NCI-H1436 treated with DMSO at 0.1 percent for 48 hours (cell line): Measurements from ENCODE around the gene TUBA1B.

Source experiments
- DNase-seq: peaks from one replicate; lab custom pipeline; 2025; lab: John Stamatoyannopoulos, UW

TUBA1B gene

DNA sequence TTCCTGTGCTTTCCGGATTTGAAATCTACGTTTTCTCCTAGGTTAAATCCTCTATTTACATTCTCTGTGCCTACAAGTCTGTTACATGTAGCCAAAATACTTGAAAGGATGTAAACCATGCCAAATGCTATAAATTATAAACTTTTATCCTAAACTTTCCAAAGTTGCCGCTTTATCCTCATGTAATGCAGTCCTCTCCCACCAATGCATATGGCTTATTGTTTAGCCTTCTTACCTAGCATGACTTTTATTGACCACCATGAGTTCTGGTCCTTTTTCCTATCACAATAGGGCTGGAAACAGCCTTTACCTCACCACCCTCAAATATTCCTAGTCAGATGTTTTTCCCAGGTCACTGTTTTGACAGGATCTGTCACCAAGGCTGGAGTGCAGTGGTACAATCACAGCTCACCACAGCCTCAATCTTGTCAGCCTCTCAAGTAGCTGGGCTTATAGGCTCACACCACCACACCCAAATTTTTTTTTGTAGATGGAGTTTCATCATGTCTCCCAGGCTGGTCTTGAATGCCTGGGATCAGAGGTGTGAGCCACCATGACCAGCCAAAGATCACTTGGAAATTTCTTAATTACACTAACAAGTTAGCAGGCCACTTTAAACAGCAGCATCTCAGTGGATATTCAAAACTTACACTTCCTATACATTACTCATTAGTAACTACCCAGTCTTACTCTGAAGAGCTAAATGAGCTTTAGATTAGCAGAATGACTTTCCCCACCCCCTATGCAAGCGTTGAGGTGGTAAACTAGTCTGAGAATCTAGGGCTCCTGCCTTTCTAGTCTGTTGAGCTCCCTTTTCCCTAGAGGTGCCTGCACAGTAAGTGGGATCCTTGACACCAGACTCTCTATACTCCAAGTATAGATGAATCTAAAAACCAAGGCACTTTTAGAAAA, 4.1 kb downstream of the TUBA1B start:
- no peak for DNase-seq

DNA sequence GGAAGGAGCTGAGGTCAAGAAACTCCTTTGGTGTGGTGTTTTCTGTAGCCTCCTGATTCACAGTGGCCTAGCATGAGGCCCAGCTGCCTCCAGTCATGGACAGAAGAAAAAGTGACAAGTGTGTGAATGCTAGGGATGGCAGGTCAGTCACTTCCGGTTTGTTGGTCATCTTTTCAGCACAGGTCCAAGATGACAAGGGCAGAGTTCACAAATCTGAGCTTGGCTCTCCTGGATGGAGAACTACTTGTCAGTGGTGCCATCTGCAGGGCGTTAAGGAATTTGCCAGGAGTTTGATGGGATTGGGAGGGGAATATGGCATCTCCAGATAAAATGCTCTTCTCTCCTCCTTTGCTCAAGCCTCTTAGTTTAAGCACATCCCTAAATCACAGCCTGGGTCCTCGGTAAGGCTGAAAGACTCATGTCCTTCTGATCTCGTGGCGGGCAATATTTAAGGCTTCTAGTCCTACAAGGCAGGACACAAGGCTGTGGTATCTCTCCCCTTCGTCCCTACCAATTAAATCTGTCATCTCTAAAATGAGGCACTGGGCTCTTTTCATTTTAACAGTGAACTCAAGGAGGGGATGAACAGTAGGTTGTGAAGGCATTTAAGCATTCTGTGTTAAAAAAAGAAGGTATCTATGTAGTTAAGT, 10.0 kb downstream of the TUBA1B start:
- no peak for DNase-seq

DNA sequence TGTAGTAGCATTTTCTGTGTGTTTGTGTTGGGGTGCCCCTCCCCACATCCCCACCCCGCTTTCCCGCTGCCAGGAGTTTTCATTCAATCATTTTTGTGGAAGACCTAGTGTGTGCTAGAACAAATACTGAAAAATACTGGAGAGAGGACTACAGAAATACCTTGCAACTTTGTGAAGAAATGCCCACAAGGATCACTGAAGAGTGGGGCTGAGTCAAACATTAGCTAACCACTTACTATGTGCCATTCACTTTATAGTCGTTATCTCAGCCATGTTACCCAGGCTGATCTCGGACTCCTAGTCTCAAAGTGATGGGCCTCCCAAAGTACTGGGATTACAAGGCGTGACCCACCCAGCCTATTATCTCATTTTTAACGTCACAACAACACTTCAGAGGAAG, 20.0 kb downstream of the TUBA1B start:
- DNase-seq: no peak

DNA sequence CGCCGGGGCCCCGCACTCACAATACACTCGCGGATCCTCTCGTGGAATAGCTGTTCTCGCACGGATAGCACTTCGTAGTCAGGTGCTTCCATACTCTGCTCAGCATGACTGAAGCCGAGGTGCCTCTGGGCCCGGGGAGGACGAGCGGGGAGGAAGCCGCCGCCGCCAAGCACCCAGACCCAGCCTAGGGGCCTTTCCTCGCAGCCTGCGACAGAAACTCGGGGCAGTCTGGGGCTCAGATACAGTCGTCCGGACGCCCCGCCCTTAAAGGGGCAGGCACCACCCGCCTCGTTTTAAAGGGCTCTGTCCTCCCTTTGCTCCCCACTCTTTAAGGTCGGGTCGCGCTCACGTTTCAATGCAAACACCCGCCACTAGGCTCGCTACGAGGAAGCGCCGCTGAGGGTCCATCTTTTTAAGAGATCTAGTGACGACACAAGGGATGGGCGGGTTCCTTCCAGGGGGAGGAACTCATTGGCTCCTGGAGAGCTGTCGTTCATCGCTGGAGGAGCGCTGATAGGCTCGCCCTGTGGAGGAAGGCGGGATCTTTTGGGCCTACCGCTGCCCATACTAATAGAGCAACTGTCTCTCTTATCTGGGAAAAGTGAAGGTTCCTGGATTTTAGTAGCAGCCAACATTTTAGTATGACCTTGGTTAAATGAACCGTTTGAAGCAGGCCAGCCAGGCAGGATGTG, 20.6 kb downstream of the TUBA1B start, which contains the start of gene LMBR1L:
LMBR1L (minus strand) TSS at position 384 of the 692 bp plus-strand sequence; CDS start at position 92, 292 bp downstream.
- peak; percentile 94 for DNase-seq

DNA sequence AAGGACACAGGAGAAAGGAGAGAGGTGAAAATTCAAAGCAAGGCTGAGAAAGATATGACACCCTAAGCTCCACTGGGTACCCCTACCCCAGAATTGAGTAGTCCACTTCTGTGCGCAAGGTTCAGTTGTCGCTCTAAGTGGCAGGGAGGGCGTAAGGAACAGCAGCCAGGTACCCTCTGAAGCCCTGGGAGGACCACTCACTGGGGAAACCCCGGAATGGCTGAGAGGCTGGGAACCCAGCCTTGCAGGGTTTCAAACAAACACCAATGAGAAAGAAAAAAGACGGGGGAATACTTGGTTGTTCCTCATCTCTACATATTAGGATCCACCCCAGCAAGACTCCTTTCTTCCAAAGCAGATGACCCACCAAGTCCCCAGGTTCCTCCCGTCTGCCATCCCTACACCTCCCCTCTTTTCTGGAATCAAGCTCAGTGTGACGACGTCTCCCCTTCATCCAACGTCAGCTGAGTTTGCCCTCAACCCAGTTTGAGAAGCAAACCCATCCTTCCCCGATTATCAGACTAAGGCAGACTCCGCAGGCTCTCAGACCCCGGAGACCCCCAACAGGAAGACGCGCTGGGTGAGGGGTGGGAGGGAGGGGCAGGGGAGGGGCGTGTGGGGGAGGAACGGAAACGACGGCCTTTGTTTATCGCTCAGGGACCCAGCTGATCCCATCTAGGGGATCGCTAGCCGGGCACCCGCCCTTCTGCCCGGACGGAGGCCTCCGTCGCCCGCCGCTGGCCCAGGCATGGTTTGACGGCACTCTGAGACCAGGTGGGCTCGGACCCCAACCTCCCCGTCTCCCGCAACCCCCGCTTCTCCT, 21.3 kb downstream of the TUBA1B start:
- DNase-seq: no peak

DNA sequence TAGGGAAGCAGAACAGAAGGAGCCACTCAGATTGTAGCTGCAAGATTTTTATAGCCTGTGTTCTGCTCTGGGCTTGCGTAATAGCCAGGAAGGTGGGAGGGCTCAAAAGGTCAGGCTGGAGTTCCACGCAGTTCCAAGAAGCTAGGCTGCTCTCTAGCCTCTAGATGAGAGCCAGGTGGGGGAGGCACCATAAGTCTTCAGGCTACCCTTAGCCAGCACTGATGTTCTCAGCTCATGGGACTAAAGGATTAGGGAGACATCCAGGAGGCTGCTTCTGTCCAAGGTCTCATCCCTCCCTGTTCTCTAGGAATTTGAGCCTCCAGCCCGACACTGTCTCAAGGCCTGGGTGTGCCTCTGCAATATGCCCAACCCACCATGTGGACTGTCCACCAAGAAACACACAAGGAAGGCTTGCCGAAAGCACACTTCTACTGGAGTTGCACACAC, 22.2 kb downstream of the TUBA1B start:
- DNase-seq: no peak

DNA sequence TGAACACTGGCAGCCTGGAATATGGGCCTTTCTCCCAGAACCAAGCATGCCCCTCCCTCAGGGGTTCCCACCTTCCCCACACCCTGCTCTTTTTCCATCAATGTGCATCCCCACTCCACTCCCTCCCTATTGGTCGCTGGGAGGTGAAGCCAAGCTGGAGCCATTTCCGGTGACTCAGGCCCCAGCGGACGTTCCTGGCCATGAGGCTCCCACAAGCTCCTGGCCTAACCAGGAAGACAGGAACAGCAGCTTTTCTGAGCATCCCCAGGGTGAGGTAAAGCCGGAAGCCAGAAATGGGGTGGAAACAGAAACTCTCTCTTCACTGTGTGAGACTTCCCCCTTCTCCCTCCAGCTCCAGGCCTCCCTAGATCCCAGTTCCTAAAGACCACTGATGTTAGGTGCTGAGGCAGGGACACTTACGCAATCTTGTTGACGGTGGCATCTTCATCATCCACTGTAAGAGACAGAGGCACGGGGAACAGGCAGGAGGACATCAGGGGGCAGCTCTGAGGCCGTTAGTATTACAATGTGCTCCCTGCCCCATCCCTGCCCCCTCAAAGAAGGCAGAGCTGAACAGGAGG, 25.6 kb downstream of the TUBA1B start:
- no peak for DNase-seq

DNA sequence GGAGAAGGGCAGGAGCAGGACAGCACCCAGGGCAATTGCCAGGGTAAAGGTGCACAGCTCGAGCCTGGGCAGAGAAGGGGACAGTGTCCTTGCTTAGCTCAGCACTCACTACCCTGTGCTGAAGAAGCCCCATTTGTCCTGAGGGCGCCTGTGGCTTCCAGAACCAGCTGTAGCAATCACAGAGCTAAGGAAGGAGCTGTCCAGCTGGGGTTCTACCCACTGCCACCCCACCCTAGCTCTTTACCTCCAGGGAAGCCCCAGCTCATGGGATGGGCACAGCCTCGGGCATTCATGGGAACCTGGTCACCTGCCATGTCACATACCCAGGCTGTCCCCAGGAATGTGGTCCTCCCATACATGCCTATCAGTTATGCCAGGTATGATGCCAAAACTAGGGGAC, 26.4 kb downstream of the TUBA1B start:
- no peak for DNase-seq

DNA sequence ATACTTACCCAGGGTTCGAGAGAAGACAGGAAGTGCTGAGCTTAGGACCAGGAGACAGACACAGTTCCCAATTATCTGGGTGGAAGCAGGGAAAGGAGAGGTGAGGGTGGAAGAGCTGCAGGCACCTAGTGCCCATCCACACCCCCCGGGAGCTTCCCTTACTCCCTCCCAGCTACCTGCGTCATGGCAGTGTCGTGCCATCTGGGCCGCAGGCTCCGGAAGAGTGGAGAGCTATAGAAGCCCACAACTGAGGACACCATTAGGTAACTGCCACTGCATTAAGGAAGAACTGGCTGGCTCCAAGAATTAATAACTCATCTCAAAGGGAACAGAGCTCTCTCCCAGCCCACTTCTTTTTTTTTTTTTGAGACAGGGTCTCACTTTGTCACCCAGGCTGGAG, 30.8 kb downstream of the TUBA1B start:
- no peak for DNase-seq

DNA sequence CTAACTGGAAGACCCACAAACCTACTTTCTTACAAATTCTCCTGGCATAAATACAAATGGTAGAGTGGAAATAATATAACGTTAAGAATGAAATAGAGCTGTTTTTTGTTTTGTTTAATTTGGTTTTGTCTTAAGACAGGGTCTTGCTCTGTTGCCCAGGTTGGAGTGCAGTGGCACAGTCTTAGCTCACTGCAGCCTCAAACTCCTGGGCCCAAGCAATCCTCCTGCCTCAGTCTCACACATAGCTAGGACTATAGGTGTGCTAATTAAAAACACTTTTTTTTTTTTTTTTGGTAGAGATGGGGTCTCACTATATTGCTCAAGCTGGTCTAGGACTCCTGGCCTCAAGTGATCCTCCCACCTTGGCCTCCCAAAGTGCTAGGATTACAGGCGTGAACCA, 32.5 kb downstream of the TUBA1B start:
- DNase-seq: no peak

DNA sequence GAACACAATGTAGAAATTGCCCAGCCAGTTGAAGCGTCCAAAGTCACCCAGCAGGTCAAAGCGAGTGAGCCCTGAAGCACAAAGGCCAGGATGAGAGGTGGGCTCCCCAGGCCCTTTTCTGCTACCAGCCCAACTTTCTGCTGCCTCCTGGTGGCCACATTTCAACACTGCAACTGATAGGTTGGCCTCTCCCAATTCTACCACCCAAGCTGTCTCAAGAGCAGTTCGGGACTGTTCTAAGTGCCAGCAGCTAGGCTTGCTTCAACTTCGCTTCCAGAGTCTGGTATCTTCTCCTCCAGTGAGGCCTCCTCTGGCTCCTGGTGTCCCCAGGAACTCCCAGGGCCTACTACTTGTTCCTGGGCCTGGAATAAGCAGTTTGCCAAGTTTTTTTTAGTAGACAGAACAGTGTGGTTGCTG, 33.2 kb downstream of the TUBA1B start:
- DNase-seq: no peak

DNA sequence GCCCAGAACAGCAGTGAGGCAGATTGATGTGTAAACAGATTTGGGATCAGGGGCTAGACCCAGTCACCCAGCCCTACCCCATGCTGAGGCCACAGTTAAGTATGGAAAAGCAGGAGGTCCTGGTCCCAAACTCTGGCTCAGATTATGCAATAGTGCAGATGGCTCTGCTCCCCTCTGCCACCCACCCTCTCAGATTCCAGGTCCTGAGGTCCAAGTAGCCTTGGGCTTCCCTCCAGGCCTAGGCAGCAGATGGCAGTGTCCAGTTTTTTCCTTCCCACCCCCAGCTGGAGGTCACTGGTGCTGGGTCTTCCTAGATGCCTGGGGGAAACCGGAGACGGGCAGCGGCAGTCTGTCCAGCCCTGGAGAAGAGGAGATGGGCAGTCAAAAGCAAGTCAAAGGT, 33.8 kb downstream of the TUBA1B start:
- DNase-seq: no peak

DNA sequence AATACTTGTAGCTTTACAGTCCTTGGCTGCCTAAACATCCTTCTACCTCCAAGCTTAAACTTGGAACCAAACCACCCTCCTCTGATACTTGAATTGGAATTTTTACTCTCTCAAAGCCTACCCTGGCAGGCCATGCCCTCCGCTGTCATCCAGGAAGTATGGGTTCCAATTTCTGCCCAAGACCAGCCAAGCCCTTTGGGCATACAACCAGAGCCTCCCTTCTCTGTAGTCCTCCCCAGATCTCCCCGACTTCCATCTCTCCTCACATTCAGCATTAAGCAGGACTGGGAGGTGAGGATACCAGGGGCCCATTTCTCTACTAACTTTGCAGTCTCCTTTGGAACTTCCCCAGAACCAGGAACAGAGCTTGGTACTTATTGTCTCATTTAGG, 36.2 kb downstream of the TUBA1B start:
- DNase-seq: no peak

DNA sequence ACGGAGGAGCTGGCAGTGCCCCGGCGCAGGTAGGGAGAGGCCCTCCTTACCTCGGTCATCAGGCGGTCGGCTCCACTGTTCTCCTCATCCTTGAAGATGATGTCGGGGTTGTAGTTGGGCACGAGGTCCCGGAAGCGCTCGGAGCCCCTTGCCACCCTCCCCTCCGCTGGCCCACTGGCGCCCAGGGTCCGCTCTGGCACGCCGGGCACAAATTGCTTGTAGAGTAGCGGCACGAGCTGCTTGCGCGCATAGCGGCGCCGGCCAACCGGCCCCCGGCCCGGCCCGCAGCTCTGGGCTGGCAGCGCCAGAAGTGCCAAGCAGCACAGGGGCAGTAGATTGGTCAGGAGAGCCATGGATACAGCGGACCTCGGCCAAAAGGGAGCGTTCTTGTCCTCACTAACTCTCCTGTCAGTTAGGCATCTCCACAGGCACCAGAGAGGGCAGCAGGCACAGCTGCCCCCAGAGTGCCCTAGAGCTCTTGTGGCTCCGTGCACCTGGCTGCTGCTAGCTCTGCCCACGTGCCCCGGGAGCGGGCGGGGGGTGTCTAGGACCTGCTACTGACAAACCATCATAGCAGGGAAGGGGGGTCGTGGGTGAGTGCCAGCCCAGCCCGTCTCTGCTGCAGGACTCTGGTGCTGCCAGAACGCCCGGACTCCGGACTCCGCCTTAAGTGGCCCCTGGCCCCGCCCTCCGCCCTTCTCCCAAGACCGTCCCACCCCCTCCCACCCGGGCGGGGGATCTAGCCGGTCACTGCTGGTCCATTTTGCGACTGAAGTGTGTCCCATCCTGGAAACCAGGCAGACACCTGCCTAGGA, 36.8 kb downstream of the TUBA1B start, which contains the start of gene DHH:
DHH (minus strand) TSS at position 642 of the 815 bp plus-strand sequence; CDS start at position 353, 289 bp downstream.
- DNase-seq: no peak

DNA sequence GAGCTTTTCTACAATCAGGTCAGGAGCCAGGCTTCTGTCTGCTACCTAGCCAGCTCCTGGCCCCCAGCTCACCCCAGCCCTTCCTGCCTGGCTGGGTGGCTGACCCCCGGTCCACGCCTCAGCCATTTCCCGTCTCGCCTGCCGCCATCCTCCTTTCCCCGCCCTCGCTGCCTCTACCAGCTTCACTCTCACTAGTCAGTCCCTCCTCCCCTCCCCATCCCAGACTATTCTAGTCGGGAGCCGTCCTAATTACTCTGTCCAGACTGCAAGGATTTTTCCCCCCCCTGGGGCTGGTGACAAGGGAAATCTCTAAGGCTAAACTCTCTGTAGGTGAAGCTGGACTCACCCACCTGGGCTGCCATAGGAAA, 37.4 kb downstream of the TUBA1B start:
- DNase-seq: no peak

DNA sequence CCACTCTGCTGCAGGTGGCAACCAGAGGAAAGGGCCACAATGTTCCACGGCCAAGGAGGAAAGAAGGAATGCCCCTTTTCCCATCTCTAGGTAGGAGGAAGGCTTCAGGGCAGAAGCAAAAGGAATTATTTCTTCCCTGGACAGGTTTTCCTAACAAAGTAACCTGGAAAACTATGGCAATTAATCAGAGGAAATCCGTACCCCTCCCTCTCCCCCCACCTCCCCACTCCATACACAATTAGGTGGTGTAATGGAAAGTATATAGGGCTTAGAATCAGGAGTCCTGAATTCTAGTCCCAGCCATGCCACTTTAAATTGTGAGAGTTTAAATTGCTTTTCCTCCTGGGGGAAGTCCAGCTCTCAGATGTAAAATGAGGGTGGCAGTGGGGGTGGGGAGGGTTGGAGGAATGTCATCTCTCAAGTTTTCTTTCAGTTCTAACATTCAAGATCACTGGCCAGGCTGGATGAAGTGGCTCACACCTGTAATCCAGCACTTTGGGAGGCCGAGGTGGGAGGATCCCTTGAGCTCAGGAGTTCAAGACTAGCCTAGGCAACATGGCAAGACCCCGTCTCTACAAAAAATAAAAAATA, 38.3 kb downstream of the TUBA1B start:
- DNase-seq: no peak

DNA sequence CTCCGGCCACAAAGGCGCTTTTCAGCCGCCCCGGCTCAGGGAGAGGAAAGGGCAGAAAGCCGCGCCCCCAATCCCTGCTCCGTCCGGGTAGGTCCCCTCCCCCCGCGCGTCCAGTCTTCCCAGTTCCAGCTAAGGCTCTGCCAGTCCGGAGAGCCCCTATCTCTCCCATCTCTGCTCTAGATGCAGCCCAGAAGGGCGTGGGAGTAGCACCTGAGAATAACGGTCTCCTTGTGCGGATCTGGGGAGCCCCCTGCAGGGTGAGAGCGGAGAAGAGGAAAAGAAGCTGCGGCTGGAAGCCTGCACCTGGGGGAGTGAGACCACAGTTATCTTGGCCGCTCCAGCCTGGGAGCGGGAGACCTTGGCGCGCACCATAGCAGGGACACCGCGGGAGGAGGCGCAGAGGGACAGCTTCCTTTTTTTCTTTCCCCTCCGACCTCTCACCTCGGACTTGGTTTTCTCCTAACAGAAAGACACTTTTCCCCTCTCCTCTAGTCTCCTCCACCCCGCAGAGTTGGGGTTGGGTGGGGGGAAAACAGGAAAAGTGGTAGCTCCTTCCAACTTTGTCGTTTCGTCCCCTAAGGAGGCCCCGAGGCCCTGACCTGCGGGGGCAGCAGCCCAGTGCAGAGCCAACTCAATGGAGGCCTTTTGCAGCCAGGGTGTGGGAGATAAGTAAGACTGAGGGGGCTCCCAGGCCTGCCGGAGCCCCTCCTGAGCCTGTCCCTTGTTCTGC, 38.9 kb downstream of the TUBA1B start:
- DNase-seq: no peak

DNA sequence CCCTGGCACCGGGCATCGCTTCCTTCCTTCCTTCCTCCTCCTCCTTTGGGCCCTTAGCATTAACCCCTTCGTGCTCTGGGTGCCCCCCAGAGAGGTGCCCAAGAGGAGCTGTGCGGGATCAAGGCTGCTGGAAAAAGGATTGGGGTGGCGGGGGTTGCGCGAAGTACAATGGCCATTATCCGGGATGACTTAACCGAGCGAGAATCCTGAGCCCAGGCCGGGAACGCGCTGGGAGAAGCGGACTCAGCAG, 39.4 kb downstream of the TUBA1B start:
- no peak for DNase-seq

DNA sequence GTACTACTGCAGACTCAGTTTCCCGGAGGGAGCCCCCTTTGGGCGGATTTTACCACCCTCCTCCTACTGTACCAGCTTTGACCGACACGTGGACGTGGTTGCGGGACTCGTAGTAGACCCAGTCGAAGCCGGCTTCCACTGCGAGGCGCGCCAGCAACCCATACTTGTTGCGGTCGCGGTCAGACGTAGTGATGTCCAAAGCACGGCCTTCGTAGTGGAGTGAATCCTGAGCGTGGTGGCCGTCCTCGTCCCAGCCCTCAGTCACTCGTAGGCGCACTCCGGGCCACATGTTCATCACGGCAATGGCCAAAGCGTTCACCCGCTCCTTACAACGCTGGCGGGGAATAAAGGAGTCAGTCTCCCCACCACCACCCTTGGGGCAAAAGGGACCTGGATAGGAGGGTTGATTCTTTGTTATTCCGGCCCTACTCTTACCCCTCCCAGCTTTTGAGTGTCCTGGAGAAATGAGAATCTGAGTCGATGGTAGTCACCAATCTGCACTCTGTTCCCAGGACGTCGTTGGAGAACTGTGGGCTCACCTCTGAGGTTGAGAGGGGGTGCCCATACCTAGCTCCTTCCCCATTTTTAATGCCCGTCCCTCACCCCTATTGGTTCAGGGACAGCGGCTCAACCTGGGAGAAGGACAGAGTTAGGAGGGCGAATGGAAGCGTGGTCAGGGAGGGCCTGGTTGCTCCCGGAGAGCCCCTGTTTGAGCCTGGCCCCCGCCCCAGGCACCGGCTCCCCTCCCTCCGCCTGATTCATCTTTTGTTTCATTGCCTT, 39.9 kb downstream of the TUBA1B start:
- no peak for DNase-seq
